ENCODE results near the gene NFIA. TPM values are rescaled to one million over a fixed set of nuclear protein-coding genes. Genes with fewer than 3 reads are reported as not detected.

The NFIA gene
- total RNA-seq, 4 donors from 2014 or later, result 134 to 183 (median 148) TPM

- 56% methylated on average over 4 of the region's 4 CpGs for WGBS
- peak overlapping the region; percentile 35 to 67 (median 46) for H3K27ac ChIP-seq (replicated peaks in 1 of 4)
- intact Hi-C loops (cut with DNase I), result loop anchor here (10.0 kb wide), 1 partner anchor 144 kb away; no protein-coding TSS in a partner anchor
- H3K36me3 ChIP-seq, result no peaks in the 10 kb centered on the region
- no peaks in the 10 kb centered on the region for H3K27me3 ChIP-seq
- TF ChIP-seq POLR2AphosphoS5 (IDR thresholded peaks at IDR 0.05) (no peak), CTCF (IDR thresholded peaks at IDR 0.05) (no peak), POLR2A (IDR thresholded peaks at IDR 0.05; ENCODE audit: low read depth) (no peak), EP300 (IDR thresholded peaks at IDR 0.05) (no peak)
- no peaks in the 10 kb centered on the region for H3K9me3 ChIP-seq
- H3K4me1 ChIP-seq, result peaks cover 9 to 29% (median 20%) of the 10 kb centered on the region in 4 donors
- H3K4me3 ChIP-seq, result no peak overlapping the region
- no peak for DNase-seq (ENCODE audit: extremely low spot score)
Measured at GRCh38 chr1:61490924-61491323, 408.6 kb downstream of the NFIA start.

- peaks cover 9 to 29% (median 20%) of the 10 kb centered on the region in 4 donors for H3K4me1 ChIP-seq
- H3K36me3 ChIP-seq, result no peaks in the 10 kb centered on the region
- H3K9me3 ChIP-seq, result no peaks in the 10 kb centered on the region
- no peaks in the 10 kb centered on the region for H3K27me3 ChIP-seq
- no peak for TF ChIP-seq POLR2A (IDR thresholded peaks at IDR 0.05; ENCODE audit: low read depth)
- TF ChIP-seq POLR2AphosphoS5 (IDR thresholded peaks at IDR 0.05), result peak in 1 of 2 donors; percentile 47
- no peak for DNase-seq (ENCODE audit: extremely low spot score)
- WGBS, result 44% methylated on average over 4 of the region's 4 CpGs
- H3K4me3 ChIP-seq, result no peak overlapping the region
- H3K27ac ChIP-seq (replicated peaks in 1 of 4), result peak overlapping the region; percentile 38 to 67 (median 46)
- intact Hi-C loops (cut with DNase I), result loop anchor here (10.0 kb wide), 1 partner anchor 143 kb away; no protein-coding TSS in a partner anchor
Measured at GRCh38 chr1:61491497-61491896, 409.1 kb downstream of the NFIA start.

GRCh38 chr1:61494000-61494399, 411.6 kb downstream of the NFIA start:
- Histone ChIP-seq H3K4me3 (no peak overlapping the region), H3K4me1 (peaks cover 9 to 29% (median 20%) of the 10 kb centered on the region in 4 donors), H3K9me3 (no peaks in the 10 kb centered on the region), H3K36me3 (no peaks in the 10 kb centered on the region), H3K27ac (replicated peaks in 1 of 4) (no peak overlapping the region), H3K27me3 (no peaks in the 10 kb centered on the region)
- intact Hi-C loops (cut with DNase I), result loop anchor here (10.0 kb wide), 1 partner anchor 141 kb away; no protein-coding TSS in a partner anchor
- TF ChIP-seq CTCF (IDR thresholded peaks at IDR 0.05) (no peak), EP300 (IDR thresholded peaks at IDR 0.05) (no peak), POLR2AphosphoS5 (IDR thresholded peaks at IDR 0.05) (no peak), POLR2A (IDR thresholded peaks at IDR 0.05; ENCODE audit: low read depth) (no peak)
- 90% methylated on average over 3 of the region's 3 CpGs for WGBS
- DNase-seq (ENCODE audit: extremely low spot score), result no peak

- TF ChIP-seq EP300 (IDR thresholded peaks at IDR 0.05) (no peak), POLR2A (IDR thresholded peaks at IDR 0.05; ENCODE audit: low read depth) (no peak), CTCF (IDR thresholded peaks at IDR 0.05) (no peak), POLR2AphosphoS5 (IDR thresholded peaks at IDR 0.05) (no peak)
- WGBS, result 82% methylated on average over 4 of the region's 4 CpGs
- H3K27me3 ChIP-seq, result no peaks in the 10 kb centered on the region
- intact Hi-C loops (cut with DNase I), result loop anchor here (10.0 kb wide), 1 partner anchor 138 kb away; no protein-coding TSS in a partner anchor
- no peaks in the 10 kb centered on the region for H3K36me3 ChIP-seq
- H3K27ac ChIP-seq (replicated peaks in 1 of 4), result no peak overlapping the region
- H3K4me3 ChIP-seq, result no peak overlapping the region
- peaks cover 5 to 6% (median 6%) of the 10 kb centered on the region in 4 donors for H3K4me1 ChIP-seq
- DNase-seq (ENCODE audit: extremely low spot score), result peak; percentile 39
- no peaks in the 10 kb centered on the region for H3K9me3 ChIP-seq
Measured at GRCh38 chr1:61496501-61496900, 414.1 kb downstream of the NFIA start.

- no peak for TF ChIP-seq POLR2AphosphoS5 (IDR thresholded peaks at IDR 0.05)
- no peak for TF ChIP-seq POLR2A (IDR thresholded peaks at IDR 0.05; ENCODE audit: low read depth)
- TF ChIP-seq CTCF (IDR thresholded peaks at IDR 0.05), result no peak
- no peak for TF ChIP-seq EP300 (IDR thresholded peaks at IDR 0.05)
- WGBS, result 98% methylated on average over 3 of the region's 3 CpGs
- no peaks in the 10 kb centered on the region for H3K36me3 ChIP-seq
- intact Hi-C loops (cut with DNase I), result loop anchor here (10.0 kb wide), 1 partner anchor 138 kb away; no protein-coding TSS in a partner anchor
- no peak overlapping the region for H3K4me3 ChIP-seq
- peak; percentile 29 for DNase-seq (ENCODE audit: extremely low spot score)
- H3K4me1 ChIP-seq, result peaks cover 1 to 3% (median 2%) of the 10 kb centered on the region in 4 donors
- H3K9me3 ChIP-seq, result no peaks in the 10 kb centered on the region
- no peaks in the 10 kb centered on the region for H3K27me3 ChIP-seq
- no peak overlapping the region for H3K27ac ChIP-seq (replicated peaks in 1 of 4)
Measured at GRCh38 chr1:61497013-61497412, 414.7 kb downstream of the NFIA start.

Data from esophagus muscularis mucosa (tissue), 4 donors.